GM12878 (cell line): ENCODE measurements around the gene WDR18. TPM values are rescaled to one million over a fixed set of nuclear protein-coding genes. Genes with fewer than 3 reads are reported as not detected.

ENCODE experiments used
- ASH2L ChIP-seq: fragments of 300-600, 200-600 bp; sonication (generic); IDR thresholded peaks from 2 replicates; pipeline ENCODE4 v1.6.1; 2017; ENCODE audit warnings: low read depth, mild to moderate bottlenecking, borderline replicate concordance
- CREB1 ChIP-seq: IDR thresholded peaks from 2 replicates; pipeline ENCODE4 v1.6.1; 2012; ENCODE audit warnings: low read depth, mild to moderate bottlenecking, inconsistent platforms
- CREM ChIP-seq: IDR thresholded peaks from 2 replicates; pipeline ENCODE4 v1.6.1; 2014; ENCODE audit warnings: antibody characterized with exemption, low read depth
- DPF2 ChIP-seq: fragments of 450-650 bp; IDR thresholded peaks from 2 replicates; pipeline ENCODE4 v1.6.1; 2017; ENCODE audit warnings: mild to moderate bottlenecking
- KDM1A ChIP-seq: fragments of 200-600 bp; sonication (generic); IDR thresholded peaks from 2 replicates; pipeline ENCODE4 v1.6.1; 2016; ENCODE audit warnings: borderline replicate concordance
- LARP7 ChIP-seq: fragments of 450-650 bp; IDR thresholded peaks from 2 replicates; pipeline ENCODE4 v1.6.1; 2017; ENCODE audit warnings: mild to moderate bottlenecking
- MTA2 ChIP-seq: fragments of 450-650 bp; IDR thresholded peaks from 2 replicates; pipeline ENCODE4 v1.6.1; 2016; ENCODE audit warnings: low read depth, mild to moderate bottlenecking, moderate library complexity
- NR2C1 ChIP-seq: fragments of 450-650 bp; IDR thresholded peaks from 2 replicates; pipeline ENCODE4 v1.6.1; 2017; ENCODE audit warnings: antibody characterized with exemption, mild to moderate bottlenecking, moderate library complexity
- NR2C2 ChIP-seq: IDR thresholded peaks from 2 replicates; pipeline ENCODE4 v1.6.1; 2011; ENCODE audit warnings: borderline replicate concordance, low read depth; ENCODE audit not compliant: control insufficient read depth, insufficient read length
- PAX8 ChIP-seq: fragments of 450-650 bp; IDR thresholded peaks from 2 replicates; pipeline ENCODE4 v1.6.1; 2017; ENCODE audit warnings: mild to moderate bottlenecking, moderate library complexity
- POU2F2 ChIP-seq: IDR thresholded peaks from 3 replicates; pipeline ENCODE4 v1.6.1; 2011; ENCODE audit warnings: low read depth, mild to moderate bottlenecking, low read length, borderline replicate concordance
- SMAD1 ChIP-seq: fragments of 450-650 bp; IDR thresholded peaks from 2 replicates; pipeline ENCODE4 v1.6.1; 2018; ENCODE audit warnings: mild to moderate bottlenecking, low read depth; ENCODE audit not compliant: partially characterized antibody
- SP1 ChIP-seq: IDR thresholded peaks from one replicate; pipeline ENCODE4 v1.6.1; 2011; ENCODE audit warnings: low read depth, low read length
- TCF12 ChIP-seq: IDR thresholded peaks from 2 replicates; pipeline ENCODE4 v1.6.1; 2011; ENCODE audit warnings: low read depth, mild to moderate bottlenecking, low read length
- TCF3 ChIP-seq: IDR thresholded peaks from 2 replicates; pipeline ENCODE4 v1.6.1; 2012; ENCODE audit warnings: low read depth, mild to moderate bottlenecking, low read length, borderline replicate concordance; ENCODE audit not compliant: insufficient read depth
- WRNIP1 ChIP-seq: IDR thresholded peaks from 2 replicates; pipeline ENCODE4 v1.6.1; 2011; ENCODE audit warnings: low read depth, low read length, improper control_type of control experiment, borderline replicate concordance
- ZNF217 ChIP-seq: fragments of 450-650 bp; IDR thresholded peaks from 2 replicates; pipeline ENCODE4 v1.6.1; 2017; ENCODE audit warnings: antibody characterized with exemption, mild to moderate bottlenecking
- polyA plus RNA-seq, 11 experiments: library from polyadenylated mRNA; depleted of rRNA in 4 of 11; unstranded in 6 of 11; stranded (reverse) in 5 of 11; fragments of >200 nt; fragmentation: Nextera tagmentation in 4 of 11; fragmentation: Illumina TruSeq in 1 of 11; extraction: Ambion mirVana in 4 of 11; extraction: Trizol in 1 of 11; gene quantifications; 1 replicate in 1 of 11; 2 replicates in 10 of 11; pipeline versions ENCODE4 v1.2.1 to v1.2.3, GENCODE V29; 2011 to 2016; ENCODE audit warnings: inconsistent platforms in 2 of 11, missing spikeins in 2 of 11, low read depth in 1 of 11
- total RNA-seq, 4 experiments: library from RNA; depleted of rRNA in 3 of 4; stranded (reverse); fragments of >200 nt in 3 of 4; fragmentation: Illumina TruSeq in 1 of 4; extraction: Trizol in 1 of 4; gene quantifications; 2 replicates each; pipeline versions ENCODE4 v1.2.1 to v1.2.3, GENCODE V29; 2013 to 2021
- TF ChIP-seq, protein P1 (sequence below): fragments of 450-650 bp; IDR thresholded peaks from 2 replicates; pipeline ENCODE4 v1.6.1; 2017; ENCODE audit warnings: mild to moderate bottlenecking
- TF ChIP-seq, protein P2 (sequence below): IDR thresholded peaks from 2 replicates; pipeline ENCODE4 v1.6.1; 2011; ENCODE audit warnings: mild to moderate bottlenecking, low read depth, low read length, moderate library complexity; ENCODE audit not compliant: insufficient replicate concordance
- TF ChIP-seq, protein P3 (sequence below): fragments of 450-650 bp; IDR thresholded peaks from 2 replicates; pipeline ENCODE4 v1.6.1; 2016; ENCODE audit warnings: mild to moderate bottlenecking, moderate library complexity, borderline replicate concordance
- TF ChIP-seq, protein P4 (sequence below): IDR thresholded peaks from 2 replicates; pipeline ENCODE4 v1.6.1; 2011; ENCODE audit warnings: low read depth, low read length, improper control_type of control experiment, borderline replicate concordance

Gene WDR18
- total and polyA plus RNA-seq, 10 of the 15 experiments (the other 5 are each of a cell fraction or from before 2014, with no cell fraction given): 3.0 to 206 (median 62.3) TPM

DNA sequence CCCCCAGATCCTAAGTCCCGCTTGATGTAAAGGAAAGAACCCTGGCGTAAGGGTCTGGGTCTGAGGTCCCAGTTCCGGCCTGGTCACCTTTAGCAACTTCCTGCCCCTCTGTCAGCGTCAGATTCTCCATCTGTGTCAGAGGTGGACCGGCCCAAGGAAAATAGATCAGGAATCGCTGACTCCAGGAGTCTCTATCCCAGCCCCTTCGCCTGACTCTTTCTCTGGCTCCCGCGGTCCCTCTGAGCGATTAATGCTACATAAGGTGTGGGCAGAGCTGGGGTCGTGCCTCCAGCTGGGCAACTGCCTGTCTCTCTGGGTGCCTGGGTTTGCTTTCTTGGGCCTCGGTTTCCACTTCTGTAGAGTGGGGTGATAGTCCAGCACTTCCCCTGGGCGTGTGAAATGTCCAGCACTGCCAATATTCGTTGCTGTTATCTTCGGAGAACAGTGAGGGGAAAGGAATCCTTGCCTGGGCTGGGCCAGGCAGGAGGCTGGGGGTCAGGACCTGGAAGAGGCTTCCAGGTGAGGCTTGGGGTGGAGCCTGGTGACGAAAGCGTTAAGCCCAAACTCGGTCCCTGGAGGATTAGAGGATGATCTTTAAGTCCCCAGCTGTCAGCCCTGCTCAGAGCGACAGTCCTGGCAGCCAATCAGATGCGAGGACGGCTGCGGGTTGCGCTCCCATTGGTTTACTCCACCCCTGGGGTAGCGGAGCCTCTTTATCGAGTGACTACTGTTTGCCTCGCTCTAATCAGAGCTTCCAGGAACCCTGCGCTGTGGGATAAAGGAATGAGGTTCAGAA lies 56.5 kb downstream of the WDR18 start (continued):
- TF ChIP-seq, protein P1, sequence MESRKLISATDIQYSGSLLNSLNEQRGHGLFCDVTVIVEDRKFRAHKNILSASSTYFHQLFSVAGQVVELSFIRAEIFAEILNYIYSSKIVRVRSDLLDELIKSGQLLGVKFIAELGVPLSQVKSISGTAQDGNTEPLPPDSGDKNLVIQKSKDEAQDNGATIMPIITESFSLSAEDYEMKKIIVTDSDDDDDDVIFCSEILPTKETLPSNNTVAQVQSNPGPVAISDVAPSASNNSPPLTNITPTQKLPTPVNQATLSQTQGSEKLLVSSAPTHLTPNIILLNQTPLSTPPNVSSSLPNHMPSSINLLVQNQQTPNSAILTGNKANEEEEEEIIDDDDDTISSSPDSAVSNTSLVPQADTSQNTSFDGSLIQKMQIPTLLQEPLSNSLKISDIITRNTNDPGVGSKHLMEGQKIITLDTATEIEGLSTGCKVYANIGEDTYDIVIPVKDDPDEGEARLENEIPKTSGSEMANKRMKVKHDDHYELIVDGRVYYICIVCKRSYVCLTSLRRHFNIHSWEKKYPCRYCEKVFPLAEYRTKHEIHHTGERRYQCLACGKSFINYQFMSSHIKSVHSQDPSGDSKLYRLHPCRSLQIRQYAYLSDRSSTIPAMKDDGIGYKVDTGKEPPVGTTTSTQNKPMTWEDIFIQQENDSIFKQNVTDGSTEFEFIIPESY: no peak
- peak; percentile 99 for TF ChIP-seq SP1
- TF ChIP-seq, protein P2, sequence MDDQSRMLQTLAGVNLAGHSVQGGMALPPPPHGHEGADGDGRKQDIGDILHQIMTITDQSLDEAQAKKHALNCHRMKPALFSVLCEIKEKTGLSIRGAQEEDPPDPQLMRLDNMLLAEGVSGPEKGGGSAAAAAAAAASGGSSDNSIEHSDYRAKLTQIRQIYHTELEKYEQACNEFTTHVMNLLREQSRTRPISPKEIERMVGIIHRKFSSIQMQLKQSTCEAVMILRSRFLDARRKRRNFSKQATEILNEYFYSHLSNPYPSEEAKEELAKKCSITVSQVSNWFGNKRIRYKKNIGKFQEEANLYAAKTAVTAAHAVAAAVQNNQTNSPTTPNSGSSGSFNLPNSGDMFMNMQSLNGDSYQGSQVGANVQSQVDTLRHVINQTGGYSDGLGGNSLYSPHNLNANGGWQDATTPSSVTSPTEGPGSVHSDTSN: peak; percentile 100
- TF ChIP-seq TCF12: peak; percentile 79
- TF ChIP-seq ZNF217: 0 out of 2 replicates have a peak, but pooled peaks have one; percentile 12
- no peak for TF ChIP-seq NR2C1
- TF ChIP-seq ASH2L: no peak
- TF ChIP-seq, protein P3, sequence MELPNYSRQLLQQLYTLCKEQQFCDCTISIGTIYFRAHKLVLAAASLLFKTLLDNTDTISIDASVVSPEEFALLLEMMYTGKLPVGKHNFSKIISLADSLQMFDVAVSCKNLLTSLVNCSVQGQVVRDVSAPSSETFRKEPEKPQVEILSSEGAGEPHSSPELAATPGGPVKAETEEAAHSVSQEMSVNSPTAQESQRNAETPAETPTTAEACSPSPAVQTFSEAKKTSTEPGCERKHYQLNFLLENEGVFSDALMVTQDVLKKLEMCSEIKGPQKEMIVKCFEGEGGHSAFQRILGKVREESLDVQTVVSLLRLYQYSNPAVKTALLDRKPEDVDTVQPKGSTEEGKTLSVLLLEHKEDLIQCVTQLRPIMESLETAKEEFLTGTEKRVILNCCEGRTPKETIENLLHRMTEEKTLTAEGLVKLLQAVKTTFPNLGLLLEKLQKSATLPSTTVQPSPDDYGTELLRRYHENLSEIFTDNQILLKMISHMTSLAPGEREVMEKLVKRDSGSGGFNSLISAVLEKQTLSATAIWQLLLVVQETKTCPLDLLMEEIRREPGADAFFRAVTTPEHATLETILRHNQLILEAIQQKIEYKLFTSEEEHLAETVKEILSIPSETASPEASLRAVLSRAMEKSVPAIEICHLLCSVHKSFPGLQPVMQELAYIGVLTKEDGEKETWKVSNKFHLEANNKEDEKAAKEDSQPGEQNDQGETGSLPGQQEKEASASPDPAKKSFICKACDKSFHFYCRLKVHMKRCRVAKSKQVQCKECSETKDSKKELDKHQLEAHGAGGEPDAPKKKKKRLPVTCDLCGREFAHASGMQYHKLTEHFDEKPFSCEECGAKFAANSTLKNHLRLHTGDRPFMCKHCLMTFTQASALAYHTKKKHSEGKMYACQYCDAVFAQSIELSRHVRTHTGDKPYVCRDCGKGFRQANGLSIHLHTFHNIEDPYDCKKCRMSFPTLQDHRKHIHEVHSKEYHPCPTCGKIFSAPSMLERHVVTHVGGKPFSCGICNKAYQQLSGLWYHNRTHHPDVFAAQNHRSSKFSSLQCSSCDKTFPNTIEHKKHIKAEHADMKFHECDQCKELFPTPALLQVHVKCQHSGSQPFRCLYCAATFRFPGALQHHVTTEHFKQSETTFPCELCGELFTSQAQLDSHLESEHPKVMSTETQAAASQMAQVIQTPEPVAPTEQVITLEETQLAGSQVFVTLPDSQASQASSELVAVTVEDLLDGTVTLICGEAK: no peak
- TF ChIP-seq WRNIP1: no peak
- TF ChIP-seq DPF2: peak; percentile 99
- no peak for TF ChIP-seq SMAD1
- TF ChIP-seq POU2F2: peak; percentile 26; the same call in 1 of the 3 replicates
- peak; percentile 62 for TF ChIP-seq CREM
- TF ChIP-seq KDM1A: no peak
- TF ChIP-seq, protein P4, sequence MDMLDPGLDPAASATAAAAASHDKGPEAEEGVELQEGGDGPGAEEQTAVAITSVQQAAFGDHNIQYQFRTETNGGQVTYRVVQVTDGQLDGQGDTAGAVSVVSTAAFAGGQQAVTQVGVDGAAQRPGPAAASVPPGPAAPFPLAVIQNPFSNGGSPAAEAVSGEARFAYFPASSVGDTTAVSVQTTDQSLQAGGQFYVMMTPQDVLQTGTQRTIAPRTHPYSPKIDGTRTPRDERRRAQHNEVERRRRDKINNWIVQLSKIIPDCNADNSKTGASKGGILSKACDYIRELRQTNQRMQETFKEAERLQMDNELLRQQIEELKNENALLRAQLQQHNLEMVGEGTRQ: no peak
- no peak for TF ChIP-seq NR2C2
- no peak for TF ChIP-seq MTA2
- TF ChIP-seq PAX8: no peak
- 0 out of 2 replicates have a peak, but pooled peaks have one; percentile 62 for TF ChIP-seq LARP7
- TF ChIP-seq TCF3: peak; percentile 36; the same call in 1 of the 2 replicates
- peak; percentile 78 for TF ChIP-seq CREB1
